HepG2 (cell line): ENCODE results near the gene CASKIN2. TPM values are rescaled to one million over a fixed set of nuclear protein-coding genes. Genes with fewer than 3 reads are reported as not detected.

Experiments used
- AGO1 ChIP-seq: fragments of 200-400 bp; formaldehyde crosslinking; IDR thresholded peaks from 2 replicates; pipeline ENCODE4 v1.6.1; 2017; ENCODE audit warnings: mild to moderate bottlenecking, low read depth, low read length, moderate library complexity; ENCODE audit not compliant: poor library complexity, severe bottlenecking
- MED1 ChIP-seq: sonication (generic); formaldehyde crosslinking; IDR thresholded peaks from 2 replicates; pipeline ENCODE4 v1.4.0; 2020; ENCODE audit warnings: missing genetic modification reagents
- MYC ChIP-seq: sonication (generic); formaldehyde crosslinking; IDR thresholded peaks from 2 replicates; pipeline ENCODE4 v1.9.0; 2021; ENCODE audit warnings: missing genetic modification reagents, borderline replicate concordance
- NCOR1 ChIP-seq: fragments of 200-600 bp; sonication (generic); IDR thresholded peaks from 2 replicates; pipeline ENCODE4 v1.7.0; 2017; ENCODE audit warnings: antibody characterized with exemption, low read length, borderline replicate concordance
- RBFOX2 ChIP-seq: fragments of 200-400 bp; formaldehyde crosslinking; IDR thresholded peaks from 2 replicates; pipeline ENCODE4 v1.6.1; 2017; ENCODE audit warnings: low read depth, mild to moderate bottlenecking, low read length
- YEATS4 ChIP-seq: sonication (generic); formaldehyde crosslinking; IDR thresholded peaks from 2 replicates; pipeline ENCODE4 v1.4.0; 2020; ENCODE audit warnings: missing genetic modification reagents, borderline replicate concordance
- ZNF354B ChIP-seq: sonication (generic); formaldehyde crosslinking; IDR thresholded peaks from 2 replicates; pipeline ENCODE4 v1.8.0; 2022; ENCODE audit warnings: mild to moderate bottlenecking, missing genetic modification reagents
- ZSCAN5A ChIP-seq: sonication (generic); formaldehyde crosslinking; IDR thresholded peaks from 2 replicates; pipeline ENCODE4 v1.8.0; 2022; ENCODE audit warnings: mild to moderate bottlenecking, missing genetic modification reagents, borderline replicate concordance
- polyA plus RNA-seq, 8 experiments: library from polyadenylated mRNA; depleted of rRNA in 3 of 8; stranded (reverse) in 7 of 8; unstranded in 1 of 8; fragments of >200 nt; fragmentation: Illumina TruSeq in 4 of 8; extraction: Trizol in 4 of 8; gene quantifications; 2 replicates each; pipeline versions ENCODE4 v1.2.1 to v1.2.3, GENCODE V29; 2011 to 2016; ENCODE audit warnings: low read depth in 4 of 8, missing spikeins in 1 of 8, mixed read lengths in 1 of 8; ENCODE audit not compliant: insufficient read depth in 1 of 8
- total RNA-seq, 5 experiments: library from RNA; depleted of rRNA; stranded (reverse); fragments of >200 nt; fragmentation: Illumina TruSeq; extraction: Trizol; gene quantifications; 2 replicates each; pipeline ENCODE4 v1.2.3, GENCODE V29; 2016; ENCODE audit warnings: low read depth in 1 of 5
- TF ChIP-seq, protein P1 (sequence below): IDR thresholded peaks from 2 replicates; pipeline ENCODE4 v1.6.1; 2016; ENCODE audit warnings: mild to moderate bottlenecking

Gene CASKIN2
- total and polyA plus RNA-seq, 2 of the 13 experiments (the other 11 are each of a cell fraction or from before 2014, with no cell fraction given) = 5.2 to 7.8 TPM

GRCh38 chr17:75555679-75556153 is 40.4 kb upstream of the CASKIN2 start (continued):
- TF ChIP-seq, protein P1, sequence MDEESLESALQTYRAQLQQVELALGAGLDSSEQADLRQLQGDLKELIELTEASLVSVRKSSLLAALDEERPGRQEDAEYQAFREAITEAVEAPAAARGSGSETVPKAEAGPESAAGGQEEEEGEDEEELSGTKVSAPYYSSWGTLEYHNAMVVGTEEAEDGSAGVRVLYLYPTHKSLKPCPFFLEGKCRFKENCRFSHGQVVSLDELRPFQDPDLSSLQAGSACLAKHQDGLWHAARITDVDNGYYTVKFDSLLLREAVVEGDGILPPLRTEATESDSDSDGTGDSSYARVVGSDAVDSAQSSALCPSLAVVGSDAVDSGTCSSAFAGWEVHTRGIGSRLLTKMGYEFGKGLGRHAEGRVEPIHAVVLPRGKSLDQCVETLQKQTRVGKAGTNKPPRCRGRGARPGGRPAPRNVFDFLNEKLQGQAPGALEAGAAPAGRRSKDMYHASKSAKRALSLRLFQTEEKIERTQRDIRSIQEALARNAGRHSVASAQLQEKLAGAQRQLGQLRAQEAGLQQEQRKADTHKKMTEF = peak; percentile 42; the same call in 1 of the 2 replicates
- TF ChIP-seq AGO1 = no peak
- no peak for TF ChIP-seq ZSCAN5A
- TF ChIP-seq MYC (CRISPR knock-in tag) = peak; percentile 38
- peak; percentile 26; the same call in 1 of the 2 replicates for TF ChIP-seq MED1 (CRISPR knock-in tag)
- TF ChIP-seq NCOR1 = no peak
- no peak for TF ChIP-seq RBFOX2
- no peak; the same call in 1 of the 2 replicates for TF ChIP-seq YEATS4
- TF ChIP-seq ZNF354B (CRISPR knock-in tag) = no peak
